ENCODE results near the gene PAPSS2.

PAPSS2 gene

DNA sequence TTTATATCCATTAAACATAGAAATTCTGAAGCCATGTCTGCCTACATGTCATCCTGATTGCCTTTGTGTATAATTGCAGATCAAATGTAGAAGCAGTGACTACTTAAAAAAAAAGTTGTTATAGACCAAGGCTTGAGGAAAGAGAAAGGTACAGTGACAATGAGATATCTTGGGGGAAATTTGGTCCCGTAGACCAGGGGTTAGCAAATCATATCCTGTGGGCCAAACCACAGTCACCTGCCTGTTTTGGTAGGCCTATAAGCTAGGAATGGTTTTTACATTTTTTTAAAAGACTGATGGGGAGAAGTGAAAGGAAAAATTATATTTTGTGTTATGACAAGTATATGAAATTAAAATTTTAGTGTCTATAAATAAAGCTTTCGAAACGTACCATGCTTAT, 12.9 kb downstream of the PAPSS2 start:
- DNase-seq, result no peak

DNA sequence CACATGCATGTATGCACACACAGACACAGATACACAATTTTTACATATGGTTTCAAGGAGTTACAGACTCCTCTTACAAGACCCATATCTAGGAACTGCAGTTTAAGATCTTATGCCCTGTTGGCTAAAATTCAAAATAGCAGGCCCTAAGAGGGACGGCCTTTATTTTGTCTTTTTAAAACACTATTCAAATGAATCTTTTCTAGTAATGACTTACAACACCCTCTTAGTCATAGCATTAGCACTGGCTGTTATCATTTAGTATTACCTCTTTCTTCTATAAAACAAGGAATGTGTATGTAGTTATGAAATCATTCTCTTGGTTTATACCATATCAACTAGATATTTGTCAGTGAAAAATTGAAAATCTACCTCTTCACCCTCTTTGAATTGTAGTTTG, 15.3 kb downstream of the PAPSS2 start:
- no peak for DNase-seq

DNA sequence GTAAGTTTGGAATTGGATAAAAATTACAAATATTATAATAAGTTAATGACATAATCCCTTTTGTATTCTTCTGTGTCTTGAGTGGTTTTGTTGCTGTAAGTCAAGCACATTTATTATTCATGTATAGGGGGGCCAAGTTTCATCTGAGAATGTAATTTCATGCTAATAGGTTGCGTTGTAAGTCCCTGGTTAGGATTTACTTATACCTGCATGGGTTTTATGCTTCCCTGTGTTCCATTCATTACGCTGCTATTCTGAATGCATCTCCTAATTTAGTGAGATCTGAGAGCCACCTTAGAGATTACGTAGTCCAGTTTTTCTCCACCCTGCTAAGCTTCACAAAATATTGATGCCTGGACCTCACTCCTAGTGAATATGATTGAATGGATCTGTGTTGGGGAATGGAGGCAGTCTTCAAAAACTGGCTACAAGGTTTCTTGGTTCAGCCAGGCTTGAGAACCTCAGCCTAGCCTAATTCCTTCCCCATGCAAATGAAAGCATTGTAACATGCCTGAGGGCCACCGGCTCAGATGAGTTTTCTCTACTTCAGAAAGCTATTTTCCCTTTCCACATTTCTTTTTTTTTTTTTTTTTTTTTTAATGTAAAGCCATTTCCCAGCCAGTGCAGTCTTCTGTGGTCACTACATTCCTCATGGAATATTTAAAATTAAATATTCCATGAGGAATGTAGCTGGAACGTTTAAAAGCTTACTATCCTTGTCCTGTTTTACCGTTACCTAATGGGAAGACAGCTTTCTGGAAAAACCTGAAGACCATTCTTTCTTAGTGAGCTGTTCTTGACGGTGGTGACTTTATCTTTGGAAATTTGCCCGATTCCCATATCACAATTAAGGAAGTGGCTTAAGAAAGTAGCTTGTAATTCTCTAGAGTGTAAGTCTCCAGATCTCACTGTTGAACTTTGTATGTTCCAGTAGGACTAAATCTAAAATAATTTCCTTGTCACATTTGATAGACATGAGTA, 16.0 kb downstream of the PAPSS2 start:
- no peak for DNase-seq

DNA sequence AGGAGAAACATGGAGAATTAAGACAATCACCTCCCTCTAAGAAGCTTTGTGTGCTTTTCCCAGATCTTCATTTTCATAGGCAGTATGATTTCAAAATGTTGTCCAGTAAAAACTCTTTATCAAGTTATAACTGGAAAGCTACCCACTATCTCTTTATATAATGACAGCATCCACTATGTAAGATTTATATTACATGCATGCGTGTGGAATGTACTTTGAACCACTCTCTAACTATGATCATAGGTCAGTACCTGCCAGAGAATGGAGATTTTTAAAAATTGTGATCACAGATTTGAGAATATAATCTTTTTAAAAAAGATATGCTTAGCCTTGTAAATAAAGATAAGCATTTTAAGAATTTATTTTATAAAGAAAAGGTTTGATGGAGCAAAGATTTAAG, 17.9 kb downstream of the PAPSS2 start:
- no peak for DNase-seq

DNA sequence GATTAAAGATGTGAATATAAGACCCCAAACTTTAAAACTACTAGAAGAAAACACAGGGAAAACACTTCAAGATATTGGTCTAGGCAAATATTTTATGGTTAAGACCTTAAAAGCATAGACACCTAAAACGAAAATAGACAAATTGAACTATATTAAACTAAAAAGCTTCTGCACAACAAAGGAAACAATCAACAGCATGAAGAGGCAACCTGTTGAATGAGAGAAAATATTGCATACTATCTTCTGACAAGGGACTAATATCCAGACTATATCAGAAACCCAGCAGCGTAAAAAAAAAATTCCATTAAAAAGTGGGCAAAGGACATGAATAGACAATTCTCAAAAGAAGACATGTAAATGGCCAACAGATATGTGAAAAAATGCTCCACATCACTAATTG, 18.6 kb downstream of the PAPSS2 start:
- no peak for DNase-seq

DNA sequence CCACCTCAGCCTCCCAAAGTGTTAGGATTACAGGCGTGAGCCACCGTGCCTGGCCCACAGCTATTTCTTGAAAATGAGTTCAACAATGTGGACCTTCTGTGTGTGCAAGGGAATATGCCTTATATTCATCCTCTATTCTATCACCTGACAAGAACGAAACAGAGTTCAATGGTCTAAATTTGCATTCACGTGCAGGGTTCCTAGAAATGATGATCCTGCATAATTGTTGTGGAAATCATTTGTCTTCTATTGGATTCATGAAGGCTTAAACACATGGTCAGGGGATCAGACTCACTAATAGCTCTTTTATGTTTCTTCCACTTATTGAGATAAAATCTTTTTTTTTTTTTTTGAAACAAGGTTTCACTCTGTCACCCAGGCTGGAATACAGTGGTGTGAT, 23.7 kb downstream of the PAPSS2 start:
- no peak for DNase-seq

DNA sequence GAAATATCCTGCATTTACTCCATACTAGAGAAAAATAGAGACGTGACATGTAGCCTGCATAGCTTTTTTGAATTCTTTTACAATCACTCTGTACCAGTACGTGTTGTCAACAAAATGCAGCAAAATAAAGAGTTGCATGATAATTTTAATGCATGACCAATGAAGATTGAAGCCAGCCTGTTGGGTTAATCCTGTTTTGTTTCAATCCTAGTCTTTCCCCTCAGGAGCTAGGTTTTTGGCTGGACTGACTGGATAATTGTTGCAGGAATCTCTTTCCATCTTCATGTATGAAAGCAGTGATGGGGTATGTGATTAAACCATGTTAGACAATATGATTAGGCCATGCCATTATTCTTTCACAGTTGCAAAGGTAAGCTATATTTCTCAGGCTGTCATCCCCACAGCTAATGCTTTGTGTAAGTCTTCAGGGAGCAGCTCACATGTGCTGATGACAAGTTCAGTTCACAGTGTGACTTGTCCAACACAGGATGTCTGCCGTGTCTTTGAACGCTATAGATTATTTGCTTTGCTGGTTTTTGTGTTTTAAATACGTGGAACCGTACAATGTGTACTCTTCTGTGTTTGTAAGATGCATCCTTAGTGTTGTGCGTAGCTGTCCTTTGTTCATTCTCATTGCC, 24.4 kb downstream of the PAPSS2 start:
- DNase-seq, result no peak

DNA sequence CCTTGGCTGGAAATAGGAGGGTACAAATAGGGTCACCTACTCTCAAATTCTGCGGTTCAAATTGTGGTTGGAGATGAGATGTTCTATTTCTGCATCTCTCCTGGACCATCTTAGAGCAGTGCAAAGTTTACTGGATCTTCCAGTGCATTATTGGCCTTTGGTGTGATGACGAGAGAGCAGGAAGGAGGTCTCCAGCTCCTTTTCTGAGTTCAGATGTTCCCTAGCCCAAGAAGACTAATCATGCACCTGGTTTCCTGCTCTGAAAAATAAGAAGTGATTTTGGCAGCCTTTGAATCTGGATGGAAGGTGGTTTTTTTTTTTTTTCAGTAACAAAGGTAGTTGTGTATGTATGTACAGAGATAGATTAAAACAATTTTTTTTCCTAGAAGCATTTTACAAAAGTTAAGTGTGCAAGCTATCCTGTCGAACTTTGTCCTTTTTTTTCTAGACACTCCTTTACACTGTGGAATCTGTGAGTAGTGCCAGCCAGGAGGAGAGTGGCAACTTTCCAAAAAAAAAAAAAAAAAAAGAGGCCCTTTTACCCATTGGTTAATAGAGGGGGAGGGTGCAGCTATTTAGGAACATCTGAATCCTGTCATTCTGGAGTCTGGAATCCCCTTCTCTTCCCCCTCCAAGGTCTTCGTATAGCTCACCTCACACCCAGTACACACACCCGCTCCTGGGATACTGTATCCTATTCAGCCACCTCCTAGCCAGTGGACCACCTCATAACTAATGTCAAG, 26.3 kb downstream of the PAPSS2 start:
- DNase-seq, result no peak

DNA sequence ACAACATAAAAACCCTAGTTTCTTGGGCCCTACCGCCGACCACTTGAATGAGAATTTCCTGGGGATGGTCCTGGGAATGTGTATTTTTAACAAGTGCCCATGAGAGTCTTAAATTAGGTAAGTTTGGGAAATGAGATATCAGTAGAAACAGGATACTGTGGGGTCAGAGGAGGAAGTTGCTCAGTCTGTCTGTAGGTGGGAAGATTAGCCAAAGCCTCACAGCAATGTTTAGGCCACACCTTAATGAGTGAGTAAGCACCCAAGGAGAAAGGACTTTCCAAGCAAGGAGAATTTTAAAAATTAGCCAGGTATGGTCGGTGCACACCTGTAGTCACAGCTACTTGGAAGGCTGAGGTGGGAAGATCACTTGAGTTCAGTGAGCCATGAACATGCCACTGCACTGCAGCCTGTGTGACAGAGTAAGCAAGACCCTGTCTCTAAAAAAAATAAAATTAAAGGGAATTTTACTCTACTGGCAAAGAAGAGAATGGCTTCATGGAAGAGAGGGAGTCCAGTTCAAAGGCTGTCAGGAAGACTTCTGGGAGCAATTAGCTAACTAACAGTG, 31.9 kb downstream of the PAPSS2 start:
- no peak for DNase-seq

DNA sequence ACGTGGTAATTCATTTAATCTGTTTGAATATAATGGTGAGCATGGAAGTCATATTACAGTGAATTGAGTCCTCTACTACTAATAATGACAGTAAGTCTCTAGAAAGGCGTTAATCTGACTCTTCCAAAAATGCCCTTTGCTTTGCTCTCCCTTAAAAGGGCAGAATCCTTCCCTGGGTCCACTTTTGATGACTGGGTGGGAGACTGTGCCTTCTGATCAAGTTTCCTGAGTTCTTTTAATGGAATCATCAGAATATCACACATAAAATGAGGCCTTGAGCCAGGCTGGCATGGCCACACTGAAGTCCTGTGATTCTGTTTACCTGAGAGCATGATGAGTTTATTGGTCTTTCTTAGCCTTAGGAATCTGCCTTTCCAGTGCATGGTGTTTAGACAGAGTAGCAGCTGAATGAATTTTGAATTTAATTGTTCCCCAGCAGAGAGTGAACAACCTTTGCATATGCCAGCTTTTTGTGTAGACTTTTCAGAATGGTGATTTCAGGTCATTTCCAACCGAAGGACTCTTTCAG, 33.3 kb downstream of the PAPSS2 start:
- no peak for DNase-seq

DNA sequence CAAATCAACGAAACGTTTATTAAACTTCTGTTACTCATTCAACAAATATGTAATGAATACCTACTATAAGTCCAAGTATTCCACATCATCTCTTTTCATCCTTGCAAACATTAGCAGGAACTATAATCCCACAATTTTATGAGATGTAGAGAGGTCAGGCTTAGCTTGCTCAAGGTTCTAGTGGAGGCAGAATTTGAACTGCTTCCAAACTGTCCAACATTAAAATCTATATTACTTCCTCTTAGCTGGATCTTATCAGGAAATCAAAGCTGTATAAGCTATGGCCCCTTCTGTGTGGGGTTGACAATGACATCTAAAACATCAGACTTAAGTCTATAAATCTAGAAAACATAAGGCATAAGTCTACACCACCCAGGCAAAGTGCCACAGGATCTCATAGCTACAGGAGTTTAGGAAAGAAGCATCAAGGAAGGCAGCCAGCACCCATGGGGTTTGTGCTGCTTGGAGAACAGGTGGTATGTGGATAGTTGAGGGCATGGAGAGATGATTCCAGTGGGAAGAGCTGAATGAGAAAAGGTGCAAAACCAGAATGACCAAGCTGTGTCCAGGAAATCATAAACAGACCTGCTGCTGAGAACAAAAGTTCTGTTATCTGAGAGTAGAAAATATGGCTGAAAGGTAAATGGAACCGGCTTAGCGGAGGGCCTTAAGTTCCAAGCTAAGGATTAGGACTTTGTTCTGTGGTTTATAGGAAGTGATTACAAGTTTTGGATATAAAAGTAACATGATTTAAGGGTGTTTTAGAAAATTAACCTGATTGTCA, 34.5 kb downstream of the PAPSS2 start:
- no peak for DNase-seq

DNA sequence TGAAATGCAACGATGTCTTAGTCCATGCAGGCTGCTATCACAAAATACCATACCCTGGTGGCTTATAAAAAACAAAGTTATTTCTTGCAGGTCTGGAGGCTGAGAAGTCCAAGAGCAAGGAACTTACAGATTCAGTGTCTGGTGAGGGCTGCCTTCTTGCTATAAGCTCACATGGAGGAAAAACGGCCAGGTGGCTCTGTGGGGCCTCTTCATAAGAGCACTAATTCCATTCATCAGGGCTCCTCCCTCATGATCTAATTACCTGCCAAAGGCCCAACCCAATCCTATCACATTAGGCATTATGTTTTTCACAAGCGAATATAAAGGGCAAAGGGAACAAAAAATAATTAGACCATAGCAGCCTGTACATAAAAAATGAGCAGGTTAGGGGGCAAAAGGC, 35.4 kb downstream of the PAPSS2 start:
- no peak for DNase-seq

DNA sequence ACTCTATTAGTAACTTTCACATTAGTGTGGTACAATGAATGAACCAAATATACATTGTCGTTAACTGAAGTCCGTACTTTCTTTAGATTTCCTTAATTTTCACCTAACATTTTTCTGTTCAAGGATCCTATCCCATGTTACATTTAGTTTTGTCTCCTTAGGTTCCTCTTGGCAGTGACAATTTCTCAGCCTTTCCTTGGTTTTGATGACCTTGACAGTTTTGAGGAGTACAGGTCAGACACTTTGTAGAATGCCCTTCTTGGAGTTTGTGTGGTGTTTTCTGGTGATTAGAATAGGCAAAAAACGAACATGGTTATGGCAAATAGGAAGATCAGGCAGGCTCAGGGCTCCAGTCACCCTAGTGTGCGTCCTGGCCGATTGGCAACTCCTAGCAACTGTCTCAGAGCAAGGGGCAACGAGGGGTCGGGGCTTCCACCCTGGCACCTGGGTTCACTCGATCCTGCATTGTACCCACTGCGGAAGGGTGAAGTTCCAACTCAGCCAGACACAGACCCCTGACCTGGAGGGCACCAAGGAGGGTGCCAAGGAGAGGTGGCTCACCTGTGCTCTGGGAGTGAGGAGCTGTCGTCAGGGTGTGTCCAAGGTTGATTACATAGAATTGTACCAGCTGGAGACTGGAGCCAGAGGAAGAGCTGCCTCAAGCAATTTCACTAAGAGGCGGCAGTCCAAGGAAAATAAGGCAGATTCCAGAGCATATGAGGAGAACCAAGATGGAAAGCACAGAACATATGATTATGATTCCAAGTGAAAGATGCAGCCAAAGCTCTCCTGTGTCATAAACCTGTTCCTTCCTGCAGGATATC, 37.5 kb downstream of the PAPSS2 start:
- no peak for DNase-seq

DNA sequence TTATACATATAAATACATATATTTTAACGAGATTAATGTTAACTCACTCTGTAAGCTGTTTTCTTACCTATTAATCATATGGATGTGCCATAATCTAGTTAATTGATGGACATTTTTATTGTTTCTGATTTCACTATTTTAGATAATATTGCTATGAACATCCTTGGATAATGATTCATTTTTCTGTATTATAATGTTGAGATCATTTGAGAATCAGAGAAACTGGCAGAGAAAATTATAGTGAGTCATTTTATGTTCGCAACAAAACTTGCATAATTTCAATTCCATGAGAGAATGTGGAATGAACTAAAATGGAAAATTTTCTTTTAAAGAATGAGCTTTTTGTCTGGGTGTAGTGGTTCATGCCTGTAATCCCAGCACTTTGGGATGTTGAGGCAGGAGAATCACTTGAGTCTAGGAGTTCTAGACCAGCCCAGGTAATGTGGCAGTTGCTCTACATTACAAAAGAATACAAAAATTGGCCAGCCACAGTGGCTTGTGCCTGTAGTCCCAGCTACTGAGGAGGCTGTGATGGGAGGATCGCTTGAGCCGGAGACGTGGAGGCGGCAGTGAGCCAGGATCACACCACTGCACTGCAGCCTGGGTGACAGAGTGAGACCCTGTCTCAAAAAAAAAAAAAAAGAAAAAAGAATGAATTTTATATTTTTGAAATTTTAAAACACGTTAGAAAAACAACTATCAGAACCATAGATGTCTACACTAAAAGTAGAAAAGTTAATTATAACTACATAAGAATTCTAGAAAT, 40.5 kb downstream of the PAPSS2 start:
- DNase-seq, result no peak

DNA sequence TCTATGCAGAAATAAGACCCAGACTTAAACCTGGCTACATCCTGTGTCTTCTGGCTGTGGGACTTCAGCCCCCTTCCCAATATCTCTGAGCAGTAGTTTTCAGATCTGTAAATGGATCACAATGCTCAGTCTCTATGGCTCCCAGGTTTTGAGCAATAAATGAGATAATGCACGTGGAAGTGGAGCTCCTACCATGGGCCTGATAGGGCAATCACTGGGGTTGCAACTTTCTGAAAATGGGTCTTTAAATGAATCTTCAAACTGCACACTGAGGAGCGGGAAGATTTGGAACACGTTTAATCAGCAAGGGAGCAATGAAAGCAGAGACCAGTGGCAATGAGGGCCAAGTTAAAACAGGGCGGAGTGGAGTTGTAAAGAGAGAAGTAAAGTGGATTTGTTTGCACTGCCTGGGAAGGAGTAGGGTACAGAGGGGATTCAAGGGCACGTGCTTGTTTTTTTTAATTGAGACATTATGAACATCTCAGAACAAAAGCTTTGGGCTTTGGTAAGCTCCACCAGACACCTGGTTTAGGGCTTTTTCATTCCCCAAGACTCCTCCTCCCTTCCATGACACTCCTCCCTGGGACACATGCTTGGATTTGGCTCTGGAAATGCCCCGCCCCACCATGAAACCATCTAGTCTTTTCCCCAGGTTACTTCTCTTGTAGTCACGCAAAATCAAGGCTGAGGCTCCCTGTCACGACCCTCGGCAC, 42.7 kb downstream of the PAPSS2 start:
- DNase-seq, result no peak

DNA sequence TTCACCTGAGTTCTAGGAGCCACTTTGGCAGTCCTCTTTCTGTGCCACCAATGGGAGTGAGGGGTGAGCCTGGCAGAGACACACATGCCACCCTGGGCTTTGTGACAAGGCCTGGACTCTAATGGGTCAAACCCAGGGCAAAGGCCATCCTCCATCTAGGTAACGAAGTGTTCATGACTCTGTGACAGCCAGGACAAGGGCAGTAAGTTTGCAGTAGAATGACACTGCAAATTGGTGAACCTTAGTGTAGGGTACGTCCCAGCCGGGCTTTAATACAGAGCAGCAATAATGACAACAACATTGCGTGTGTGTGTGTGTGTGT, 43.3 kb downstream of the PAPSS2 start:
- DNase-seq, result no peak

DNA sequence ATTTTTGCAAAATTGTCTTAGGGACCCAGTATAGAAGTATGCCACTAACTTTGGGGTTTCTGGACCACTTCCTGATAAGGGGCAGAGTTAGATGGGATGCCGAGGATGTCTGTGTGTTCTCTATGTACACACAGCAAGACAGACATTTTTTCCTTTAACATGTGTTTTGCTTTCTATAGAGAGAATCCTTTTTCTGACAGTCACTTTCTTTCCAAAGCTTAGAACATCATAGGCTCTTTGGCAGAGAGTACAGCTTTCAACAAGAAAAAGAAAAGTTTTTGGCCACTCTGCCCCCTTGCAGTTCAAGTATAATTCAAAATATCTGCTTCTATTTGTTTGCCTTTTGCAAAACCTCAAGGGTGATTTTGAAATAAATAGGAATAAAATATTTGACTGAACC, 44.1 kb downstream of the PAPSS2 start:
- no peak for DNase-seq

DNA sequence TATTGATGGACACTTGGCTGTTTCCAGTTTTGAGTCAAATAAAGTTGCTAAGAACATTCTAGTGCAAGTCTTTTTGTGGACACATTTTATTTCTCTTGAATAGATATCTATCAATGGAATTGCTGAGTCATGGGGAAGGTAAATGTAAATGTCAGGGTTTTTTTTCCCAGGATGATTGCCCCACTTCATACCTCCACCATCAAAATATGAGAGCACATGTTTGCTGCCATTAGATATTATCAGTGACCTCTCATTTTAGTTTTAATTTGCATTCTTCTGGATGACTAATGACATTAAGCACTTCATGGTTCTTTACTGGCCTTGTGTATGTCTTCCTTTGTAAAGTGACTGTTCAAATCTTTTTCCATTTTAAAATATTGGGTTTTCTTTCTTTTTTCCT, 45.7 kb downstream of the PAPSS2 start:
- no peak for DNase-seq

DNA sequence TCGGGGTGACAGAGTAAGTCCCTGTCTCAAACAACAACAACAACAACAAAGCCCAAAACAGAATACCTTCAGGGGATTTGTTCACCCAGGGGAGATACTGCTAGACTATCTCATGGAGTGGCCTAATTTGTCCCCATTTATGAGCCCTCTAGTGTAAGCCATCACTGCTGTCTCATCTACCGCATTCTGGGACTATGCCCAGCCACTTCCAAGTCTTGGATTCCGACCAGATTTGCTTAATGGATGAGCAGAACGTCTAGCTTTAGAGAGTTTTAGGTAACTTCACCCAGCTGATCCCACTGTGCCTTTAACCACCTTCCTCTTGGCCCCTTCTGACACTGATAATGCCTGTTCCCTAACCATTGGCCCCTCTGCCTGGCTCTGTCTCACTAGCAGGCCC, 47.1 kb downstream of the PAPSS2 start:
- DNase-seq, result no peak

DNA sequence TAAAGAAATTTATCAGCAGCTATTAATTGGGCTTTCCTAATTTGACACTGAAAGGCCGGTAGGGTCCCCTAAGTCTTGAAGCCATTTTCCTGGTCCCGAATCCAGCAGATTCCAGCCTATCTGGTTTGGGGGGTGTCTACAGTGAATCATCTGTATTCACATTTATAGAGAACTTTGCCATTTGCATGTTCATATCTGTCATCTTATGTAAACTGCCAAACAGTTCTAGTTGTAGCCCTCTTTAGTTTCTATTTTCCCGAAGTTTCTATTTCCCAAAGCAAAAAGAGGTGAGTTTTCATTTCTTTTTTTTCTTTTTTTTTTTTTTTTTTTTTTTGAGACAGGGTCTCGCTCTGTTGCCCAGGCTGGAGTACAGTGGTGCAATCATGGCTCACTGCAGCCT, 47.6 kb downstream of the PAPSS2 start:
- DNase-seq, result no peak
